CD4-positive, alpha-beta T cell treated with Interleukin-2 at 100 ng/mL for 4 hours (primary cell): ENCODE measurements around the gene NR5A1.

Experiments
- DNase-seq: peaks from one replicate; pipeline ENCODE4 v3.0.0-alpha.2; 2020; ENCODE audit warnings: low spot score

Gene NR5A1

DNA sequence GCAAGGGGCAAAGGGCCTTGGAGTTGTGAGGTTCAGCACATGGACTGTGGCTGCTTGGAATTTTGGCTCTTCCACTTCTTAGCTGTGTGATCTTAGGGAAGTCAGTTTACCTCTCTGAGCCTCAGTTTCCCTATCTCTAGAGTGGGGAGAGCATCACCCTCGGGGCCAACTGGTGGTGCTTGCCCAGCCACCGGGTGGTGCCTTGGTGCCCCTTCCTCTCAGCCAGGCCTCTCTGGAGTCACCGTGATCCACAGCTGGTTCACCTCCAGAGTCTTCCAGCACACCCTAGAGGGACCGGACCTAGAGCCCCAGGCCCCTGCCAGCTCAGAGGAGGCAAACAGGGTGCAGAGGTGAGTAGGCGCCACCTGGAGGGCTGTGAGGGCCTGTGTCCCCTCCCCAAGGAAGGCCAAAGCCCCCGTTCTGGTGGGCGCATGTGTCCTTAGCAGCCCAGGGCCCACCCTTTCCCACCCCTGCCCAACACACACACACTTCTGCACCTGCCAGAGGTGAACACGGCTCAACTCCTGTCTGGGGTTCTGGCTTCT, 49.2 kb downstream of the NR5A1 start:
- DNase-seq: no peak

DNA sequence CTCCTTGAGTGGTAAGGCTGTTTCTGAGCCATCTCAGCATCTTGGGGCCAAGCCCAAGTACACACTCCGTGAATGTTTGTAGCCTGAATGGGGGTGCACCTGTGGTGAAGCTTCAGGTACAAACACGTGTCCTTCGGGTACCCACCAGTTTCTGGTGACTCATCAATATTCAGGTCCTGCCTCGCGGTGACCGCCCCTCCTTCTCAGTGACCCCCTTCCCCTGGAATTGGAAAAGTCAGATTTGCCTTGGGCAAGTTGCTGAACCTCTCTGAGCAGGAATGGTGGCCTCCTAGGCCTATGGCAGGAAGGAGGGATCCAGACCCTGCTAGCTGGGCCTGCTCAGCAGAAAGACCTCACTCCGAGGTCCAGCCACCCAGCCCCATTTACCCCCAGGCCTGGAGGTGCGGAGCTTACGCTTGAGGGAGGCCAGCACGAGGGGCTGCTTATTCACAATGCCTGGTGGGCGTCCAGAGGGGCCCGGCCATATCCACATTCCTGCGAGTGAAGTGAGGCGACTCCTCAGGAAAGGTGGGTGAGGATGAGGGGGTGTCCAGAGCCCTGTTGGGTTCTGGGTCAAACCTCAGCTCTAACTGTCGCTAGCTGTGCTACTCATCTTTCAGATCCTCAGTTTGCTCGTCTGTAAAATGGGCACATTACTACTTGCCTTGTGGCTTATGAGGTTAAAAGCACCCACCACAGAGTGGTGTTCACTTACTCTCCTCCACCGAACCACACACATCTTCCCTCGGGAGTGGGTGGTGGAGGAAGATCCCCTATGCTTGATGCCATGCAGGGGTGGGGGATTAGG, 49.9 kb downstream of the NR5A1 start:
- DNase-seq: no peak

DNA sequence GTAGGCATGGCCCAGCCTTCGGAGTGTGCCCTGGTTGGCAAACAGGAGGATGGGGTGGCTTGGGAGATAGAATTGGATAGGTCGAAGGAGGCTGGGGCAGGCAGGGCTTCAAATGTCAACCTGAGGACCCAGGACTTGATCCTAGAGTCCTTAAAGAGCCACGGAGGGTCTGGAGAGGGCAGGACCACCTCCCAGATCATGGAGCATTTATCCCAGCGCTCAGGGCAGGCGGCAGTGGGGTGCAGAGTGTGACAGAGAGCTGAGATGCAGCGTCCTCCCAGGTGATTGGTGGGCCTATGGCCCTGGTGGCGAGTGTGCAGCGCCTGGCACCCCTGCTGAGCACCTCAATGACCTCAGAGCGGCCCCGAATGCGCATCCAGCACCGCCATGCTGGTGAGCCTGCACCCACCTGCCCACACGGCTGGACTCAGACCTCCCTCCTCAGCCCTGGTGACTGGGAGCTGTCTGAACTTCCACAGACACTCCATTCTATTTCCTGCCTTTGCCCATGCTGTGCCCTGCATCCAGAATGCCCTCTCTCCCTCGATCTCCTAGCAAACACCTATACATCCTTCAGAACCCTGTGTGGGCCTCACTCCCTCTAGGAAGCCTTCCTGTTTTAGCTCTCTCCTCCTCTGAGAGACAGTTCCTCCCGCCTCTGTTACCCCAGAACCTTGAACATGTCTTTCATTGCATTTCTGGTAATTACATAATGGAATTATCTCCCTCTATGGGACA, 50.7 kb downstream of the NR5A1 start:
- DNase-seq: no peak

DNA sequence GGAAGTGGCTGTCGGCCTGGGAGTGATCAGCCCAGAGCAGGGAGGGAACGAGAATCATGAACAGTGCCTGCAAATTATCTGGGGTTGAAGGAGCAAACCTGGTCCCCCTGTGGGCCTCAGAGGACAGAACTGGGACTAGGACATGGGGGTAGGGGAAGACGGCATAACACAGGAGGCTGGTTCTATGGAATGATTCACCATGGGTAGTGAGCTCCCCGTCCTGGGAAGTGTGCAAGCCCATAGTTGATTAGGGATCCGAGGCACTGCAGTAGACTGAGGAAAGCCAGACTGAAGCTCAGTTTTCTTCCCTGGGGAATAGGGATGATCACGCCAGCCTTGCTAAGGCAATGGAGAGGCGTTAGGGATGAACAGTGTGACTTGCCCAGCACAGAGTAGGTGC, 51.4 kb downstream of the NR5A1 start:
- DNase-seq: no peak

DNA sequence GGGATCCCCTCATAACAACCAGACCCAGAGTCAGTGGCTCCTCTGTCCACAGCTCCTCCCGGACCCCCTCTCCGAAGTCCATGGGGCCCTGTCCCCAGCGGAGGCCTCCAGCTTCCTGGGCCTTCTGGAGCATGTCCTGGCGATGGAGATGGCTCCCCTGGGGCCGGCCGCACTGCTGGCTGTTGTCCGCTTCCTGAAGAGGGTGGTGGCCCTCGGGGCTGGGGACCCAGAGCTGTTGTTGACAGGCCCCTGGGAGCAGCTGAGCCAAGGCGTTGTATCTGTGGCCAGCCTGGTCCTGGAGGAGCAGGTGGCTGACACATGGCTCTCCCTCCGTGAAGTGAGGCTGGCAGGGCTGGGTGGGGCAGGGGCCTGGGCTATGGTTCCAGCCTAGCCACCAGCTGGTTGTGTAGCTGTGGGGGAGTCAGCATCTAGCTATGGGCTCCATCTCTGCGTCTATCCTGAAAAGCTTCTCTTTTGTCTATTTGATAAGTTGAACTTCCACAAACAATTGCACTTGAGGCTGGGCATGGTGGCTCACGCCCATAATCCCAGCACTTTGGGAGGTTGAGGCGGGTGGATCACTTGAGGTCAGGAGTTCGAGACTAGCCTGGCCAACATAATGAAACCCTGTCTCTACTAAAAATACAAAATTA, 52.3 kb downstream of the NR5A1 start:
- no peak for DNase-seq

DNA sequence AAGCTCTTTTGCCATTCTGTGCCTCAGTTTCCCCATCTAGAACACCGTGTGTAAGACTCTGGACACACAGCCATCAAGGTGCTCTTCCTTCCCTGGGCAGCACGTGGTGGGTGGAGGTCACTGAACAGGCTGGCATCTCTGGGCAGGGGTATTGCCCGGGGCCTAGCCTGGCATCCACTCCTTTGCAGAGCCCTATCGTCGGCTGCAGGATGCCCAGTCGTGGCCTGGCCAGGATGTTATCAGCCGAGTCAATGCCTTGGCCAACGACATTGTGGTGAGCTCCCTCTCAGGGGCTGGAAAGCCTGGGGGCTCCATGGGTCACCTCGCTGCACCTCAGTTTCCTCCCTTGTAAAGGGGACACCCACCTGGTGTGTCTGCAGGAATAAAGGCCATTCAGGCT, 52.9 kb downstream of the NR5A1 start:
- no peak for DNase-seq

DNA sequence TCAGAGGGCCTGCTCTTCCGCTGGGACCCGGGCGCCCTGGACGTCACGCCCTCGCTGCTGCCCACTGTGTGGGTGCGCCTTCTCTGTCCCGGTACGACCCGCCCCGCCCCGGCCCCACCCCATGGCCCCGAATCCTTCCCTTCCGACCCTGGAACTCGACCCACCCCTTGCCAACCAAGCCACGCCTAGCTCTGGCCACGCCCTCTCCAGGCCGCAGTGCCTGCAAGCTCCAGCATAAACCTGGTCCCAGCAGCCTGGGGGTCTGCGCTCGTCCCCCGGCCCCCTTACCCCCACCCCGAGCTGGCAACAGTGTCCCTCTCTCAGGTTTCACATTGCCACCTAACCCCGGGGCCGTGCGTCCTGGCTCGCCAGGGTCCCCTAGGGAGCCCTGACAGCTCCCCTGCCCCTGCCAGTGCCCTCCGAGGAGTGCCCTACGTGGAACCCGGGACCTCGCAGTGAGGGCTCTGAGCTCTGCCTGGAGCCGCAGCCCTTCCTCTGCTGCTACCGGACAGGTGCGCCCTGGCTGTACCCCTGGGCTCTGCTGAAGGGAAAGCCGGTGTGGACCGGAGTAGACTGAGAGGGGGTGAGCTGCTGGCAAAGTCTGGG, 53.5 kb downstream of the NR5A1 start:
- DNase-seq: no peak

DNA sequence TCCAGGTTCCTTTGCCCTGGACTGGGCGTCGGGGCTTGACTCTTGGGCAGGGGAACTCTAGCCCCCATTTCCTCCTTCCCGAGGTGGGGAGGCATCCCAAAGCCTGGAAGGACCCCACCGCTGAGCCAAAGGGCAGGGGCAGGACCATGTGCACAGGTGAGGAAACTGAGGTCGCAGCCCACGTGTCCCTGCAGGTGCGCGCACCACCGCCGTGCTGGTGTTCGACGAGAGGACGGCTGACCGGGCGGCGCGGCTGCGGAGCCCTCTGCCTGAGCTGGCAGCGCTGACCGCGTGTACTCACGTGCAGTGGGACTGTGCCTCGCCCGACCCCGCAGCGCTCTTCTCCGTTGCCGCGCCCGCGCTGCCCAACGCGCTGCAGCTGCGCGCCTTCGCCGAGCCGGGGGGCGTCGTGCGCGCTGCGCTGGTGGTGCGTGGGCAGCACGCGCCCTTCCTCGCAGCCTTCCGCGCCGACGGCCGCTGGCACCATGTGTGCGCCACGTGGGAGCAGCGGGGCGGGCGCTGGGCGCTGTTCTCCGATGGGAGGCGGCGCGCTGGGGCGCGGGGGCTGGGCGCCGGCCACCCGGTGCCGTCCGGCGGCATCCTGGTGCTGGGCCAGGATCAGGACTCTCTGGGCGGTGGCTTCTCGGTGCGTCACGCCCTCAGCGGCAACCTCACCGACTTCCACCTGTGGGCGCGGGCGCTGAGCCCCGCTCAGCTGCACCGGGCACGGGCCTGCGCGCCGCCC, 54.2 kb downstream of the NR5A1 start:
- no peak for DNase-seq

DNA sequence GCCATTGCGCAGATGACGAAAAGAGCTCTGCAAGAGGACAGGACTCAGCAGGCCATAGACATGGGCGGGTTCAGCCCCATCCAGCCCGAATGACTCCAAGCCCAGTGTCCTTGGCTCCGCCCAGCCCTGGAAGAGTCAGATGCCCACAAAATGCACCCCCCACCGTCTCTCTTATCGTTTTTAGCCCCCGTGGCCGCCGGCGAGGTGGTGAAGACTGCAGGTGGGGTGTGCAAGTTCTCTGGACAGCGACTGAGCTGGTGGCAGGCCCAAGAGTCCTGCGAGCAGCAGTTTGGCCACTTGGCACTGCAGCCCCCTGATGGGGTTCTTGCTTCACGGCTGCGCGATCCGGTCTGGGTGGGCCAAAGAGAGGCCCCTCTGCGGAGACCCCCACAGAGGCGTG, 54.9 kb downstream of the NR5A1 start:
- no peak for DNase-seq

DNA sequence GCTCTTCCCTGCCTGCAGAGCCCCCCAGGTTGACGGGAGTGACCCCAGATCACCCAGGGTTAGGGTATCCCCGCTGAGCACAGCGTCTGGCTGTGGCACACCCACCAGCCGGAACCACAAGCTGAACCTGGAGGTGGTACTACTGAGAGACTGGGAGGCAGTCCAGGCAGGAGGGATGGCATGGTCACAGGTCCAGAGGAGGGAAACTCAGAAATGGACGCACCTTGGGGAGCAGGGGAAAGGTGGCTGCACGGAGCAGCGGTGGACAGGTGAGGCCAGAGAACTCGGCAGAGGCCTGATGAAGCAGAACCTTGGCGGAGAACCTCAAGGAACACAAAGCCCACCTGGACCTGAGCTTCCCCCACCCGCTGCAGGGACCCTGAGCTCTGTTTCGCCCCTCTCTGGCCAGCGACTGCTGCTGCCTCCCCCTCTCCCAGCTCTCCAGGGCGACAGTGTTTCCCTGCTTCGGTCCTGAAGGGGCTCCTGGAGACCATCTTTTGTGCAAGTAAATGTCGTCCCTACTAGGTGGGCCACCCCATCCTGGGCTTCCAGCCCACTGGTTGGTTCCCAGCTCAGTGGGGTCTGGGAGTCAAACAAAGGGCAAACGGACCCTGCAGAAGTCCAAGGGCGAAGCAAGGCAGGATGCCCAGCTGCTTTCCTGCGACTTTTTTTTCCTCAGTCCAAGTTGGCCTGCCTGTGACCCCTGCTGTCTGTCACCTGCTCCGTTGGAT, 56.1 kb downstream of the NR5A1 start:
- no peak for DNase-seq

DNA sequence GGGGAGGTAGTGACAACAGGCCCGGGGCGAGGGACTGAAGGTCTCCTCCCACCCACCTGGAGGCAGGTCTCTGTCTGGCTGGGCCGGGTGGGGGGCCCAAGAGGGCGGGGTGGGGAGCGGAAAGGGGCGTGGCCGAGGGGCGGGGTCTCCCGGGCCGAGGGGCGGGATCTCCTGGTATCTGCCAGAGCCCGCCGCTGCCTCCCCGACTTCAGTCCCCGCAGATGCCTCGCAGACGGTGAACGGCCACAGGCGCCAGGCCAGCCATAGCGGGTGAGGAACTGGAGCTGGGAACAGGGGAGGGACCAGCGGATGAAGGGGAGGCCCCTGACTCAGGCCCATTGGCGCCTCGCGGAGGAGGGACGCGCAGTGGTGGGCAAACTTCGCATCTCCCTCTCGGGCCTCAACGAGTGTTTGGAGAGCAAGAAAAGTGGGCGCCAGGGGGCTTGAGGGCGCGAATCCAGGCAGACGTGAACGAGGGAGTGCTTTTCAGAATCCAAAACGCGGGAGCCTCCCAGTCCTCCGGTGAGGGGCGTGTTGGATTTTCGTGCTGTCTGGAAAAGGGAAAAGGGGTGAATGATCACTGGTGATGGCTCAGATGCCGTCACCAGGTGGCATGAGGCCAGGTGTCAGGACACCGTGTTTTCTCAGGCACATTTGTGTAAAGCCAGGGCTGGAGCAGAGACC, 56.8 kb downstream of the NR5A1 start, which contains the start of gene ADGRD2:
ADGRD2 (plus strand) TSS at position 211 of the 684 bp plus-strand sequence. CDS start 1,216 bp downstream, outside the sequence.
- no peak for DNase-seq

DNA sequence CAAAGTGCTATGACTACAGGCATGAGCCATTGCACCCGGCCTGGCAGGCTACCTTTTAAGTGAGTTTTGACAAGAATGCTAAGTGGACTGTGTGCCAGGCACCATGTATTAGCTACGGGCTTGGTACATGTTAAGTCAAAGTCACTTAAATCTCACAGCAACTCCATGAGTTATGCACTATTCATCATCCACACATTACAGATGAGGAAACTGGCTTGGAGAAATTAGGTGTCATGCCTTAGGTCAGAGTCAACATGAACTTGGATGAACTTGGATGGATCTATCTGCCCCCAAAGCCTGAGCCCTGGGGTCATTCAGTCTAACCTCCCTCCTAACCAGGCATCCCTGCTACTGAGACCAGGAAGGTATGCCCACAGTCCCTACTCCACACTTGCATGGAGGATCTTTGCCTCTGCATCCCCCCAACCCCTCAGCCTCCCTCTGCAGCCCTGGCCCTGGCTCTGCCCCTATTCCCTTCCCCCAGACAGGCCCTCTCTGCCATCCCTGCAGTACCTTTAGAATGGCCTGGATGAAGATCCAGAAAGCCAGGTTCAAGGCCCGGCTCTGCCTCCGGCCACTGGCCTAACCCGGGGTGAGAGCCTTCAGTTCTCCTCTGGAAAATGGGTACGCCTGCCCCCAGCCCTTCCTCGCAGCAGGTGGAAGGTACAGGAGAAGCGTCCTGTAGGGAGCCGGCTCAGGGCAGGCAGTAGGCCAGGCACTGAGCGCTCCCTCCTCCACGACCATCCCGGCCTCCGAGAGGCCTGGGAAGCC, 57.6 kb downstream of the NR5A1 start:
- no peak for DNase-seq

DNA sequence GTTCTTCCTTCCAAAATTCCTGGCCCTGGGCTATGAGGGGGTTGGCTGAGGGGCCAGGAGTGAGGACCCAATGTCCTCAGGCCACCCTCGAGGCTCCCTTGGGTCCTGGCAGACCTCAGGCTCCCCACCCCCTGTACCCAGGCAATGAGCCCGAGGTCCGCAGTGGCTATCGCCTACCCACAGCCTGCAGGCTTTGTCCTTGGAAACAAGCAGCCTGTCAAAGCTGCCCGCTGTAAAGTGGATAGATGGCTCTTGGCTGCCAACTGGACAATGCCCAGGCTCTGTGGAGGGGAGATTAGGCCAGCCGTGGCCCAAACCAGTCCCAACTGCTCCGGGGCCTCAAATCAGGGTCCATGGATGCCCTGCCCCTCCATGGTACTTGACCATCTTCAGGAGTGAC, 59.2 kb downstream of the NR5A1 start:
- no peak for DNase-seq

DNA sequence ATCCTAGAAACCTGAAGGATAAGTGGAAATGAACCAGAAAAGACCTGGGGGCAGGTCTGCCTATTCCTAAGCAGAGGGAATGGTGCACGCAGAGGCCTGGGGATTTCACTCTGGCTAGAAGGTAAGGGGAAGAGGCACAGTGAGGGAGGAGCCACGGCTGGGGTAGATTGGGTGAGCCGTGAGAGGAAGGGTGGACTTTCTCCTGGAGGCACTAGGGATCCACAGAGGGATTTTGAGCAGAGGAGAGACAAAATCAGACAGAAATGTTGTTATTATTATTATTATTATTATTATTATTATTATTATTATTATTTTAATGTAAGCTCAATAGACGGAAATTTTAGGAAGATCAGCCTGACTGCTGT, 59.9 kb downstream of the NR5A1 start:
- no peak for DNase-seq

DNA sequence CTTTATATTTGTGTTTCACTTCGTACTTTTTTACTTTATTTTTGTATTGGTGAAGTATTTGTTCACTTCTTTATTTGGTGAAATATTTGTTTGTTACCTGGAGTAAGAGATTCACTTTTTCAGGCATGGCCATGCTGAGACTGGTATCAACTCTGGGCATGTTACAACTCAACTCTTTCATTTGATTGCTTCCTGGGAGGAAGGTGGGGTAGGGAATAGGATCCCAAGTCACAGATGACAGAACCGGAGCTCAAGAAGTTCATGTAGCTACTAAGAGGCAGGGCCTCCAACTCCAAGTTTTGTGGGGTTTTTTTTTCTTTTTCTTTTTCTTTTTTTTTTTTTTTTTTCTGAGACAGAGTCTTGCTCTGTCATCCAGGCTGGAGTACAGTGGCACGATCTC, 63.0 kb downstream of the NR5A1 start:
- no peak for DNase-seq

DNA sequence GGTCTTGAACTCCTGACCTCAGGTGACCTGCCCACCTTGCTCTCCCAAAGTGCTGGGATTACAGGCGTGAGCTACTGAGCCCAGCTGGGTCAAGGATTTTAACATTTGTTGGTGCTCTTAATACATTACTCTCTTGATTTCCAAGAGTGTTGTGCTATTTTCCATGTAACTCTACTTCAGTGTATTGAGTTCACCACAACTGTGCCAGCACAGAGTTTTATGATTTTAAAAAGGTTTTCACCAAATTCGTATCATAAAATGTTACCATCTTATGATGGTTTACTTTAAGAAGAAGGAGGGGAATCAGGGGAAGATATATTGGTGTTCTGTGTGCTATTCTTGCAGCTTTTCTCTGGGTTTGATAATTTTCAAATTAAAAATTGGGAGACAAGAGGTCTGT, 63.6 kb downstream of the NR5A1 start:
- no peak for DNase-seq

DNA sequence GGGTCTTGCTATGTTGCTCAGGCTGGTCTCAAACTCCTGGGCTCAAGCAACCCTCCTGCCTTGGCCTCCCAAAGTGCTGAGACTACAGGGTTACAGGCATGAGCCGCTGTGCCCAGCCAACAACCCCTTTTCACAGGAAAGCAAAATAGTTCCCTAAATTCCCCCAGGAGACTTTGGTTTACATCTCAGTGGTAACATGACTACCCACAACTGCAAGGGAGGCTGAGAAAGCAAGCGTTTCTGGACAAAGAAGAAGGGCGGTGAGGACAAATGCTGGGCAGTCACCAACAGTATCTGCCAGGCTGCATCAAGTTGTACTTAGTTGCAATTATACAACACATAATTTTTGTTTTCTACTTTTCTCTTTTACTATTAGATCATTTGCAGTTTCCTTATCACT, 64.4 kb downstream of the NR5A1 start:
- DNase-seq: no peak

DNA sequence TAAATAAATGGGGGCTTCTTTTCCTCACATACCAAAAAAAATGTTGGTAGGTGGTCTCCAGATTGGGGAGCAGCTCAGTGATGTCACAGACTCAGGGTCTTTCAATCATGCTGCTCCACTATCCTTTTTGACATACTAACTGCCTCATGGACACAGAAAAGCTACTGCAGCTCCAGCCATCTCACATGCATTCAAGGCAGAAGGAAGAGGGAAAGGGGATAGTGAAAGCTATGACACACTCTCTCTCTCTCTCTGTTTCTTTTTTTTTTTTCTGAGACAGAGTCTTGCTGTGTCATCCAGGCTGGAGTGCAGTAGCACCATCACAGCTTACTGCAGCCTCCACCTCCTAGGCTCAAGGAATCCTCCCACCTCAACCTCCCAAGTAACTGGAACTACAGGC, 64.8 kb downstream of the NR5A1 start:
- DNase-seq: no peak

DNA sequence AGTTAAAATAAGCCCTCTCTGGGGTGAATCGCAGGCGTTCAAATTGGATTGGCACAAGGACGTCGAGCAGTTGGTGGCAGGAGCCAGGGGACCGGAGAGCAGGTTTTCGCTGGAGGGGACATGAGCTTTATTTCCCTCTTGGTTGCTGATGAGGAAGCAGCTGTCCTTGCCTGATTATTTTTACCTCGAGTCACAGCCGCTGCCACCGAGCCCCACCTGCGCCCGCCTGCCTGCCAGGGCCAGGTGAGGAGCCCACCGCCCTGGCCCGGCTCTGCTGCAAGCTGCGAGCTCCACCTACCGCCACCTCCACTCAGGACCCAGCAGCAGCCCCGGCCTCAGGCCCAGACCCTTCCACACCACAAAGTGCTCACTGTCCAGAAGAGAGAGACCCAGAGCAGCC, 65.9 kb downstream of the NR5A1 start:
- DNase-seq: no peak

DNA sequence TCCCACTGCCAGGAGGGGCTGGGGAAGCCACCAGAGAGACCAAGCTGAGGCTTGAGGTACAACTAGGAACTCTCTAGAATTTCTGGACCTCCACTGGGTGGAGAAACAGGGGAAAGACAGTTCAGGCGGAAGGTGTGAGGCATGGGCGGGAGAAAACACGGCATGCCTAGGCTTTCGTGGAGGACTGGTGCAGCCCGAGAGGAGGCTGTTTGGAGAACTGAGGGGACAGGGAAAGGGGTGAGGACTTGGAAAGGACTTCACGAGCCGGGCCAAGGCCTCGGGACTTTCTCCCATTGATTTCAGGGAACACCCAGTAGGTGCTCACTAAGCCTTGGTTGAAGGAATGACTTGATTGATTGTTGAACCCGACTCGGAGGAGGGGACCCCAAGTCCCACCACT, 66.4 kb downstream of the NR5A1 start:
- DNase-seq: no peak
